Measurements from ENCODE around the gene XRCC3. TPM values are rescaled to one million over a fixed set of nuclear protein-coding genes. Genes with fewer than 3 reads are reported as not detected.
"Not testable (repeated sequence)": the region's sequence is repeated elsewhere in the genome, so short reads cannot be mapped to it uniquely, and the experiment has no call there.

The XRCC3 gene
- total RNA-seq, 2 experiments from 2014 or later, result 57.8 to 65.0 TPM

DNA sequence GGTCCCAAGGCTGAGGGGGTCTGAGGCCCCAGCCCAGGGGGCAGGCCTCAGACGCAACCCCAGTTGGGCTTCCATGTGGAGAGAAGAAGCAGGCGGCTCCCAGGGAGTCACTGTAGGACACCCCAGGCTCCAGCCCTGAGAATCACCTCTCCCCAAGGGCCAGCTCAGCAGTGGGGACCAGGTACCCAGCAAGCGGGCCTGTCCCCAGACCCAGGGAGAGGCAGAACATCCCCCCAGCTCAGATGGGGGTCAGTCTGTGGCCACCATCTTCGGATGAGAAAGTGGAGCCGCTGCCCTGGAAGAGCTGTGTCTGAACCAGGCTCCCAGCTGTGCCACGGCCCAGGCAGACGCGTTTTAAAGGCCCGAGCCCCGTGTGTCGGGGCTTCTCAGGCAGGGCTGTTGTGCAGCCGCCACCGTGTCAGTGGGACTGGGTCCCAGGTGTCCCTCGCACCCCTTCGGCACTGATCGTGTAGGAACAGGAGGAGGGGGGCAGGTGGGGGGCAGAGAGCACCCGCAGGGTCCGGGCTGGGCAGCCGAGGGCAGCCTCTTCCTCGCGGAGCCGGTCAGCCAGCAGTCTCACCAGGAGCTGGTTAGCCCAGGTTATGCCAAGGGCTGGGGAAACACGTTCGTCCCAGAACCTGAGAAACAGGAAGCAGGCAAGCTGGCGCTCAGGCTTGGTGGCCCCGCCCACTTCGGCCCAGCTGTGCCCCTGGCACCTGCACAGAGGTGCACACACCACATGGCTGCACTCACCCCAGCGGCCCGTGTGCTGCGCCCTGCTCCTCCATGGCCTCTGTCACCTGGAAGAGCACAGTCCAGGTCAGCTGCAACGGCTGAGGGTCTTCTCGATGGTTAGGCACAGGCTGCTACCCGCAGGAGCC is 16.6 kb downstream of the XRCC3 start:
- peaks cover 12% of the 10 kb centered on the region for H3K36me3 Mint-ChIP-seq
- no peaks in the 10 kb centered on the region for H3K9me3 Mint-ChIP-seq
- H3K27ac Mint-ChIP-seq, result no peak overlapping the region
- no peaks in the 10 kb centered on the region for H3K4me1 Mint-ChIP-seq
- H3K27me3 Mint-ChIP-seq, result no peaks in the 10 kb centered on the region
- no peak overlapping the region for H3K4me3 Mint-ChIP-seq
- no peak for DNase-seq

DNA sequence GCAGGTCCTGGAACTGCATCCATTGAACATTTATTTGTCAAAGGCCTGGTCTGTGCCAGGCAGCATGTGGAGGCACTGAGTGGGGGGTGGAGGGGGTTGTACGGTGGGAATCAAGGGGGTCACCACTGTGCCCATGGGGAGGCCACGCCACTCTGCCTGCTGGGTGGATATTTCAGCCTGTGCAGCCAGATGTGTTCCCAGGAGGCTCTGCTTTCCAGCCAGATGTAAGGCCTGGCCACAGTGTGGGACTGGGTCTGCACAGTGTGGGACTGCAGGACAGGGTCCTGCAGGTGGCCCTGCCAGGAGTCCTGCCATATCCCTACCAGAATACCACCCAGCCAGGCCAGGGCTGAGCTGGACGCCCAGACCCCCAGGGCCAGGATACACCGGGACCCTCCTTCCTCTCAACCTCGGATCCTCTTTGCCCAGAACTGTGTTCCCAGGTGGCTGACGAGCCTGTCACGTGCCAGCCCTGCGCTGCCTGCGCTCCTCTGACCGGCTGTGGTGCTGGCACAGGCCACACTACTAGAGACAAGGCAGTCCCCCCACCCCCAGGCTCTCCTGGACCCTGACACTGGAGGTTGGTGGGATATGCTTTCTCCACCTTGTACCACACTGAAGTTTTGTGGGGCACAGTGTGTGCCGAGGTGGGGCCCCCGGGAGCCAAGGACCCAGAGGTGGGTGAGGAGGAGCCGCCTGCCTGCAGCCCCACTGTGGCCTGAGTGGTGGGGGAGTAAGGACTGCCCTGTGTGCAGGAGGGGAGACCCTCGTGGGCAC is 17.5 kb downstream of the XRCC3 start:
- Mint-ChIP-seq H3K4me3 (no peak overlapping the region), H3K36me3 (peaks cover 9% of the 10 kb centered on the region), H3K9me3 (no peaks in the 10 kb centered on the region), H3K4me1 (no peaks in the 10 kb centered on the region), H3K27me3 (no peaks in the 10 kb centered on the region), H3K27ac (peak overlapping the region; percentile 63)
- DNase-seq, result no peak

DNA sequence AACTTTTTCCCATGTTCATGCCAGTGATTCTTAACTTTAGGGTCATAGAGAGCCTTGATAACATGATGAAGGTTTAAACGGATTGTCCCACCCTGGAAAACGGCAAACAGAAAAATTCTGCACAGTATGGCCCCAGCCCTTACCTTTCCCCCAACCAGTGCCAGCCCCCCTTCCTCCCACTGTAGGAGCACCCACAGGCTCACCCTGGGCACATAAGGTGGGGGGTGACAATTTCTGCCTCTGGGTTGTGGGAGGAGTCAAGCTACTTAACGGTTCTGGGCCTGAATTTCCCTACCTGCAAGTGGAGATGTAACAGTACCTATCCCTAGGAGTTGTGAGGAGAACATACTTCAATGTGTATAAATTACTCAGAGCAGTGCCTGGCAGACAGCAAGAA is 18.0 kb downstream of the XRCC3 start:
- no peak for DNase-seq
- no peaks in the 10 kb centered on the region for H3K9me3 Mint-ChIP-seq
- no peaks in the 10 kb centered on the region for H3K27me3 Mint-ChIP-seq
- H3K36me3 Mint-ChIP-seq, result peaks cover 8% of the 10 kb centered on the region
- no peaks in the 10 kb centered on the region for H3K4me1 Mint-ChIP-seq
- H3K4me3 Mint-ChIP-seq, result no peak overlapping the region
- H3K27ac Mint-ChIP-seq, result peak overlapping the region; percentile 63

DNA sequence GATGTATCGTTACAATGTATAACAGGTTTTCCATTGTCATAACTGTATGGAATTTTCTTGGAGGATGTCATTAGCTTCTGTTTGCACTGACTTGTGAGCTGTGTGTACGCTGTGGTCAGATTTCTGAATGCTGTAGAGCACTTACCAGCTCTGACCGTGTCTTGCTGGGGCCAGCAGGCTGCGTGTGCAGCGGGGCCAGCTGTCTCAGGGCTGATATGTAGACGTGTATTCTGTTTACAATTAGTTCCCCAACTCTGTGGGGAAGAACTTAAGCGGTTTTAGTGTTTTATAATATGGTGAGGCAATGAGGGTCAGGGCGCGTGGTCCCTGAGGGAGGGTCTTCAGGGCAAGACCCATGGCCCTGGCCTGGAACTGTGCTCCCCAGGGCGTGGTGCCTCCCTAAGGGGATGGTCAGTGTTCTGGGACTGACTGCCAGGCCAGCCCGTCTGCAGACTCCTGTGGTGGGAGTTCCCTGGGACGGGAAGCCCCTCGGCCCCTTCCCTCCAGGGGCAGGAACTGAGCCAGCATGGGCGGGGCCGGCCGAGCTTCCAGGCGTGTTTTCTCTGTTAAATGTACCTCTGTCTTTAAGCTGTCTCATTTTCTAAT is 18.7 kb downstream of the XRCC3 start:
- peak overlapping the region; percentile 16 for H3K27ac Mint-ChIP-seq
- no peaks in the 10 kb centered on the region for H3K4me1 Mint-ChIP-seq

DNA sequence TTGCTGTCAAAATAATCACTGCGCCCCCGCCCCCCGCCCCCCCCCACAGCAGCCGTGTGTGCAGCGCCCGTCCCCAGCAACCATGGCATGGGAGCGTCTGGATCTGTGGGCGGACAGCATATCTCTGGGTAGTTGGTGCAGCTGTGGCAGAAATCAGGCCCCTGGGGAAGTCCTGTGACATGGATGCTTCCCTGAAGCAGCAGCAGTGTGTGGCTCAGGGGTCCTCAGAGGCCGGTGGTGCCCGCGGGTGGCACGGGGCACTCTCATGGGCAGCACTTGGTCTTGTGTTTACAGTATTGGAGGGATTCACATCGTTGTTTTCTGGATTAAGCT is 19.2 kb downstream of the XRCC3 start:
- peaks cover 8% of the 10 kb centered on the region for H3K36me3 Mint-ChIP-seq
- no peaks in the 10 kb centered on the region for H3K27me3 Mint-ChIP-seq
- peak overlapping the region; percentile 16 for H3K27ac Mint-ChIP-seq
- H3K4me3 Mint-ChIP-seq, result no peak overlapping the region
- no peaks in the 10 kb centered on the region for H3K4me1 Mint-ChIP-seq
- no peak for DNase-seq
- H3K9me3 Mint-ChIP-seq, result no peaks in the 10 kb centered on the region

More for the DNA sequence above, 18.7 kb downstream of the XRCC3 start:
- peaks cover 8% of the 10 kb centered on the region for H3K36me3 Mint-ChIP-seq
- H3K9me3 Mint-ChIP-seq, result no peaks in the 10 kb centered on the region
- H3K4me3 Mint-ChIP-seq, result no peak overlapping the region
- no peak for DNase-seq
- no peaks in the 10 kb centered on the region for H3K27me3 Mint-ChIP-seq

DNA sequence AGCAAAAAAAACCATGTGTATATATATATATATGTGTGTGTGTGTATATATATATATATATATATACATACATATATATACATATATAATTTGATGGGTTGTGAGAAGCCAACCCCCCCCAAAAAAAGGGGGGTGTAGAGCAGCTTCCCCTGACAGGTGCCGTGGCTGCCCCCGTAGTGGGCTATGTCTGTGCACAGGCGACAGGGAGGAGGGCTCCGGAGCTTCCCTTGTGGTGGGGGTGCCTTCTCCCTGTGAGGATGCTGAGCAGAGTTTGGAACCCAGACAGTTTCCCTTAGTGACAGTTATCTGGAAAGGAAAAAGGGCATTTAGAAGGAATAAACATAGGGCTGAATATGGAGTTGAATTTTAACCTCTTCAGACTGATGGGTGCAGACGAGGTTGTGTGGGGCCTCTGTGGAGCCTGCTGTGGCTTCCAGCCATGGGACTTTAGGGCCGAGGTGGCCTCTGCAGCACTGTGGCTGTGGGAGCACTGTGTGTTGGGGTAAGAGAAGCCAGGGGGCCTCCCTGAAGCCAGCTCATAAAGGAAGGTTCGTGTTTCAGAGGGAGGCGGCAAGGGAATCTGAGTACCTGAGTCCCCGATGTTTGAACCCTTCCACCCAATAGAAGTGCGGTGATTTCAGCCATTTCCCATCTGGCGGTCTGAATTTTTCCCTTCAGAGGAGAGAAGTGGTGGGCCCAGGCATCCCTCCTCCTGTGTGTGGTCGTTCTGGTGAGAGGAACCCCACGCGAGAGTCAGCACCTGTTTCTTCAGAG is 19.8 kb downstream of the XRCC3 start:
- peak overlapping the region; percentile 58 for H3K27ac Mint-ChIP-seq
- no peaks in the 10 kb centered on the region for H3K4me1 Mint-ChIP-seq
- no peak for DNase-seq
- no peaks in the 10 kb centered on the region for H3K27me3 Mint-ChIP-seq
- peaks cover 8% of the 10 kb centered on the region for H3K36me3 Mint-ChIP-seq
- no peak overlapping the region for H3K4me3 Mint-ChIP-seq
- no peaks in the 10 kb centered on the region for H3K9me3 Mint-ChIP-seq

DNA sequence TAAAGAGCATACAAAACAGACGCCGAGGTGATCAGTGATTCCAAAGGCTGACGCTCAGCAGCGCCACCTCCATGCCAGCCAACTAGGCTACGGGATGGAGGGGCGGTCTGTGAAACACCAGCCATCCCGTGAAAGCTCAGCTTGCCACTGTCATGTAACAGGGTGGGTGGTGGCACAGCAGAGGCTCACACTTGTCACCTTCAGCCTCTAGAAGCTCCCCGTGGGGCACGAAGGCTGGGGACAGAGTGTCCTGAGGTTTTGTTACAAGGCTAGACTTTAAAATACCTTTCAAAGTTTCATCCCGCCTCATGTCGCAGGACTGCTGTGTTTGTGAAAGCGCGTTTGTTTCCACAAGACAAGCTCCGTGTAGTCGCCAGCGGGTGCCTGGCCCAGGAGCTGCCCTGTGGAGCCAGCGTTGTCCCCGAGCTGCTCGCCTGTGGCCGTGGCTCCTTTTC is 20.7 kb downstream of the XRCC3 start:
- Mint-ChIP-seq H3K4me3 (no peak overlapping the region), H3K27ac (no peak overlapping the region), H3K27me3 (no peaks in the 10 kb centered on the region), H3K4me1 (no peaks in the 10 kb centered on the region), H3K9me3 (no peaks in the 10 kb centered on the region), H3K36me3 (peaks cover 6% of the 10 kb centered on the region)
- no peak for DNase-seq

DNA sequence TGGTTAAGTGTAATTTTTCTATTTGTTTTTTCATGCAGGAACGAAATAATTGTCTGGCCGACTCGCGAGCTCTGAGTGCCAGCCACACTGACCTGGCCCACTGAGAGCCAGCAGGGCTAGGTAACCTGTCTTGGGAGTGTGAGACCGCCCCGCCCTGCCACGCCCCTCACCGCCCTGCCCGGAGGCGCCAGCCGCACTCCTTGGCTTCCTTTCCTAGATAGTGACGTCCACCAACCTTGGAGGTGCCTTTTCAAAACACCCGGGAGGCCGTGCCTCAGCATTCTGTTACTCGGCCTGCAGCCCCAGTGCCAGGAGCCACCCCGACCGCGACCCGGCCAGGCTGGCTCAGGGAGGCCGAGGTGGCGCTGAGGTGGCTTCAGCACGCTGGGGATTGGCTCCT is 21.7 kb downstream of the XRCC3 start:
- Mint-ChIP-seq H3K36me3 (peaks cover 6% of the 10 kb centered on the region), H3K9me3 (no peaks in the 10 kb centered on the region), H3K4me3 (no peak overlapping the region)

DNA sequence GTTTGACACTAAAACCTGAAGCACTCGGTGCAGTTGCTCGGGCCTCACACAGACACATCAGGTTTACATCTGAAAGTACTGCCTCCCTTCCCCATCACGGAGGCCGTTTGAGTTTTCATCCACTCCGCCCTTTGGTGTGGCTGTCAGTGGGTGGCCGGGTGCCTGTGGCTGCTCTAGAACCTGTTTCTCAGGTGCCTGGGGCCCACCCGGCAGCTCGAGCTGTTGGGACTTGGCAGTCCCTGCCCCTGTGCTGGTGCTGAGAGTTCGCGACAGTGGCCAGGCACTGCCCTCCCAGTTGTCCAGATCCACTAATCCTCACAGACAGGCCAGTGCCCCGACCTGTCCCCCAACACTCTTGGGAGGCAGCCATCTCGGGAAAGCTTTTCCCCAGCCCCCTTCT is 22.4 kb downstream of the XRCC3 start:
- H3K4me1 Mint-ChIP-seq, result no peaks in the 10 kb centered on the region
- H3K27me3 Mint-ChIP-seq, result no peaks in the 10 kb centered on the region
- no peaks in the 10 kb centered on the region for H3K9me3 Mint-ChIP-seq
- H3K27ac Mint-ChIP-seq, result peak overlapping the region; percentile 29
- H3K36me3 Mint-ChIP-seq, result peaks cover 6% of the 10 kb centered on the region
- H3K4me3 Mint-ChIP-seq, result no peak overlapping the region
- no peak for DNase-seq

More for the DNA sequence above, 21.7 kb downstream of the XRCC3 start:
- Mint-ChIP-seq H3K27me3 (no peaks in the 10 kb centered on the region), H3K4me1 (no peaks in the 10 kb centered on the region), H3K27ac (no peak overlapping the region)
- DNase-seq, result no peak

DNA sequence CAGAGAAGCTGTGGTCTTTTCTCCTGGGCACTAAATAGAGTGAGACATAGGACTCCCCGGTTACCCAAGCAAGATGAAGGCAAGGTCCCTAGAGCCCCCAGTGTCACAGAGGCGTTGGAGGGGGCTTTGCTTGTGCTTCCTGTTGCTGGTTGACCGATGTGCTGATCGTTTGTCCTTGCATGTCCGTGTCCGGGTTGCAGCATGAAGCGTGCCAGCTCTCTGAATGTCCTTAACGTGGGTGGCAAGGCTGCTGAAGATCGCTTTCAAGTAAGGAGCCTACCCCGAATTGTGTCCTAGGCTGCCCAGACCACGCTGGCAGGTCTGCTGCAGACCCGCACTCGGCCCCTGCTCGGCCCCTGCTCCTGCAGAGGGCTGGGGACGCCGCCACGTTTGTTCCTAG is 23.1 kb downstream of the XRCC3 start:
- Mint-ChIP-seq H3K9me3 (no peaks in the 10 kb centered on the region), H3K27ac (no peak overlapping the region), H3K4me1 (no peaks in the 10 kb centered on the region), H3K4me3 (no peak overlapping the region), H3K36me3 (peaks cover 4% of the 10 kb centered on the region), H3K27me3 (no peaks in the 10 kb centered on the region)
- DNase-seq, result no peak

DNA sequence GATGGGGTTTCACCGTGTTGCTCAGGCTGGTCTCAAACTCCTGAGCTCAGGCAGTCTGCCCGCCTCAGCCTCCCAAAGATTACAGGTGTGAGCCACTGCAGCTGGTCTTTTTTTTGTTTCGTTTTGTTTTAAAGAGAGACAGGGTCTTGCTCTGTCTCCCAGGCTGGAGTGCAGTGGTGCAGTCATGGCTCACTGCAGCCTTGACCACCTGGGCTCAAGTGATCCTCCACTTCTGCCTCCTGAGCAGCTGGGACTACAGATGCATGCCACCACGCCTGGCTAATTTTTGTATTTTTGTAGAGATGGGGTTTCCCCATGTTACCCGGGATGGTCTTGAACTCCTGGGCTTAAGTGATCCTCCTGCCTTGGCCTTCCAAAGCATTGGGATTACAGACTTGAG is 23.6 kb downstream of the XRCC3 start:
- H3K27ac Mint-ChIP-seq, H3K4me3 Mint-ChIP-seq, H3K4me1 Mint-ChIP-seq, H3K9me3 Mint-ChIP-seq, H3K36me3 Mint-ChIP-seq, H3K27me3 Mint-ChIP-seq, DNase-seq: not testable (repeated sequence)

DNA sequence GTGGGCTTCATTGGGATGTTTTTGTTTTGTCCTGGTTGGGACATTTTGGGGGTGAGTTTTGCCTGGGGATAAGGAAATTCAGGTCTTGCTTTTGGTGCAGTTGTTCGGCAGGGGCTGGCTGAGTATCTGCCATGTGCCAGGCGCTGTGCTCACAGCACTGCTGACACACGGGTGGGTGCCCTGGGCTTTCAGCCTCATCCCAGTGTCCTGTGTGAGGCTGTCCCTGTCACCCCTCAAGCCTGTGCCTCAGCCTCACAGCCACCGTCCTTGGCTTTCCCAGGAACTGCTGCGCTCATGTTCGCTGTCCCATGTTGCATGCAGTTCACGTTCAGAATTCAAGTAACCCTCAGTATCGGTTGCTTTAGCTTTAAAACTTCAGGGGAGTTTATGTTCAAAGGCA is 24.9 kb downstream of the XRCC3 start:
- H3K27me3 Mint-ChIP-seq, result no peaks in the 10 kb centered on the region
- DNase-seq, result no peak
- H3K9me3 Mint-ChIP-seq, result no peaks in the 10 kb centered on the region
- H3K4me1 Mint-ChIP-seq, result no peaks in the 10 kb centered on the region
- H3K4me3 Mint-ChIP-seq, result no peak overlapping the region
- no peak overlapping the region for H3K27ac Mint-ChIP-seq
- peaks cover 4% of the 10 kb centered on the region for H3K36me3 Mint-ChIP-seq

DNA sequence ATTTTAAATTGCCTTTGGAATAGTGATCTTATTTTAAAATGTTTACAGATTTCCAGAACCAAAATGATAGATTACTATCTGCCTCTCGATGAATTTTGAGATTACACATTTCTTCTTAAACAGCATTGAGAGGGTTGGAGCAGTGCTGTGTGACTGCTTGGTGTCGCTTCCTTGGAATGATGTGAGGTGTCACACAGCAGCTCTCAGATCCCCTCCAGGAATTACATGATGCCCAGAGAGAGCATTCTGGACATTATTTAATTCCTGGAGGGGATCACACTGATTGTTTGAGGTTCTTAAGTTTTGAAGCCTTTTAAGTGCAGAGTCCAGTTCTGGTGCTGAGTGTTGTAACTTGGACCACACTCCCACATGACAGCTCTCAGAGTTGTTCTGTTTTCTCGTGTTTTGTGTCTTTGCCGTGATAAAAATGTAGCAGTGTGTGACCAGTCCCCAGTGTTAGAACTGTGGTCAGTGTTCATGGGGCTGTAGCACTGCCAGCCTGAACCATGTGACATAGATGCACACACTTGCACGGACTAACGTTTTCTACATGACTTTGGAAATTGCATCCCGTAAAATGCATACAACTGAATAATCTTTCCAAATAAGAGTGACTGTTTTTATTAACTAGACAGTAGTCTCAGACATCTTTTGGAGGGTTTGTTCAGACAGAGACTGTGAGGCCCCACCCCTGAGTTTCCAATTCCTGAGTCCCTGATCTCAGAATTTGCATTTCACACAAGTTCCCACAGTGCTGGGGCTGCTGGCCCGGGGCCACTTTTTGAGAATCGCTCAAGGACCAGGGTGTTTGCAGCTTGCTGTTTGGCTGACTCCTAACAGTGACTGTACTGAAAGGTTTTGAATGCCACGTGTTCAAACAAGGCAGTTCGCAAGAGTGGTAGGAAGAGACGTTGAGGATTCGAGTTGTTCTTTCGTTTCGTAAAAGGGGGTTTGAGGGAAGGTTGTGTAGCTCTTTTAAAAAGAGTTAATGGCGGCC is 26.0 kb downstream of the XRCC3 start:
- no peak overlapping the region for H3K4me3 Mint-ChIP-seq
- H3K27me3 Mint-ChIP-seq, result no peaks in the 10 kb centered on the region
- H3K4me1 Mint-ChIP-seq, result no peaks in the 10 kb centered on the region
- no peaks in the 10 kb centered on the region for H3K9me3 Mint-ChIP-seq
- H3K27ac Mint-ChIP-seq, result peak overlapping the region; percentile 0
- DNase-seq, result no peak
- peaks cover 3% of the 10 kb centered on the region for H3K36me3 Mint-ChIP-seq

DNA sequence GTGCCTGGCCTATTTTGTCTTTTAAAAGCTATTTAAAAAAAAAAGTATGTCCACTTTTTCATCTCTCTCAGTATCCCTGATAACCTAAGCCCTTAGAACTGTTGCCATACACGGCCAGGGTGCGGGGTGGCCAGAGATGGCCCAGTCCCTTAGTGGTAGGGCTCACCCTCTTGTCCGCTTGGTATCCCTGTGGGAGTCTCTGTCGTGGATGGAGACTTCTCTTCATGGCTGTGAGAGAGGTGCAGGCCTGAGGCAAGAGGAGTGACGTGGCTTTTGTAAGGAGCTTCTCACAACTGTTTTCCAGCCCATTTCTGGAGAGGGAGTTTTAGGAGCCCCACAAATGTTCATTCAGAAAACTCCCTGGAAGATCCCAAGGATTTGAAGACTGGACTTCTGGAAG is 26.8 kb downstream of the XRCC3 start:
- Mint-ChIP-seq H3K9me3 (no peaks in the 10 kb centered on the region), H3K36me3 (peaks cover 1% of the 10 kb centered on the region), H3K27me3 (no peaks in the 10 kb centered on the region), H3K27ac (peak overlapping the region; percentile 1), H3K4me3 (no peak overlapping the region), H3K4me1 (no peaks in the 10 kb centered on the region)
- no peak for DNase-seq
